Subcutaneous preadipocyte (primary cell): ENCODE data around the gene PEX5. TPM values are rescaled to one million over a fixed set of nuclear protein-coding genes. Genes with fewer than 3 reads are reported as not detected.

Experiments used
- total RNA-seq: library from RNA; depleted of rRNA; stranded (reverse); fragments of >200 nt; gene quantifications from 2 replicates; pipeline ENCODE4 v1.2.3, GENCODE V29; 2012

PEX5 gene
- total RNA-seq = 27.6 and 30.5 TPM in 2 replicates

DNA sequence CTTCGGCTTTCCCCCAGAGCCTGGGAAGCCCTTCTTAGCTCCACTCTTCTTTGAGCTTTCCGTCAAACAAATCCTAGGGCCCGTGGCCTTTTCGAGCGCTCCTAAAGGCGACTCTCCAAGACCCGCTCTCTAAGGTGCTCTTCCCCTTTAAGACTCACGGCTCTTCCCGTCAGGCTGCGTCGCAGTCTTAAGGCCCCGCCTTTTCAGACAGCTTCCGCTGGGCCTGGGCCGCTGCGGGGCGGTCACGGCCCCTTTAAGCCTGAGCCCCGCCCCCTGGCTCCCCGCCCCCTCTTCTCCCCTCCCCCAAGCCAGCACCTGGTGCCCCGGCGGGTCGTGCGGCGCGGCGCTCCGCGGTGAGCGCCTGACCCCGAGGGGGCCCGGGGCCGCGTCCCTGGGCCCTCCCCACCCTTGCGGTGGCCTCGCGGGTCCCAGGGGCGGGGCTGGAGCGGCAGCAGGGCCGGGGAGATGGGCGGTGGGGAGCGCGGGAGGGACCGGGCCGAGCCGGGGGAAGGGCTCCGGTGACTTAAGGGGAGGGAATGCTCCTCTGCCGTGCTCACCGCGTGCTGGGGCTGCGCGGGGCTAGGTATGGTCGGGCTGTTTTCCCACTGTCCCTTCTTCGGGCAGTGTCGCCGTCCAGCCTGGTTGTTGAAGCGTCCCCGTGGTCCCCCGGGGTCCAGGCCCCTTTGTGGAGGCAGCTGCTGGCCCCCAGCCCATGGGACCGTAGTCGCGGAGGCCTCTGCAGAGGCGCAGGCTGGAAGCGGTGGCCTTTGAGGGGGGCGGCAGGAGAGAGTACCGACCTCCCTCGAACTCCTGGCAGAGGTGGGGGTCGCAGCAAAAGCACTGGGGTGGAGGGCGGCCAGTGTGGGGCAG, at the start of gene PEX5:
Gene PEX5 (plus strand): TSS at position 289 of the 870 bp plus-strand sequence. CDS start 692 bp downstream, outside the sequence.

Other genes with a start within 250 kb of the PEX5 start
- not detected in 2 replicates for gene RNU7-1, start 245.9 kb upstream of the PEX5 start, total RNA-seq
- 37.7 and 63.9 TPM in 2 replicates for gene C12orf57, start 245.7 kb upstream of the PEX5 start, total RNA-seq
- gene PTPN6, start 238.3 kb upstream of the PEX5 start, total RNA-seq = not detected in 2 replicates
- gene PHB2, start 219.0 kb upstream of the PEX5 start, total RNA-seq = 213 and 237 TPM in 2 replicates
- gene EMG1, start 218.8 kb upstream of the PEX5 start, total RNA-seq = 44.5 and 46.1 TPM in 2 replicates
- gene LPCAT3, start 171.2 kb upstream of the PEX5 start, total RNA-seq = 24.3 and 27.8 TPM in 2 replicates
- gene C1S, start 129.0 kb upstream of the PEX5 start, total RNA-seq = 43.2 and 191 TPM in 2 replicates
- gene C1R, start 97.2 kb upstream of the PEX5 start, total RNA-seq = 30.1 and 155 TPM in 2 replicates
- gene C1RL, start 80.5 kb upstream of the PEX5 start, total RNA-seq = 28.7 and 43.4 TPM in 2 replicates
- gene RBP5, start 60.8 kb upstream of the PEX5 start, total RNA-seq = not detected in 2 replicates
- 5.9 and 6.6 TPM in 2 replicates for gene CLSTN3, start 59.3 kb upstream of the PEX5 start, total RNA-seq
- gene ACSM4, start 114.4 kb downstream of the PEX5 start, total RNA-seq = not detected in 2 replicates